ENCODE measurements around the gene GRIK2.

- TF ChIP-seq CTCF (conservative IDR thresholded peaks at IDR 0.05): no peak
- no peak for TF ChIP-seq EZH2 (IDR thresholded peaks at IDR 0.05; ENCODE audit: low read depth)
Measured at GRCh38 chr6:101986476-101986875, 593.0 kb downstream of the GRIK2 start.

Data from PC-9 (cell line).